ENCODE results near the gene CDH4.

Gene CDH4

GRCh38 chr20:61930776-61931475 lies 678.9 kb downstream of the CDH4 start:
- in situ Hi-C loops (cut with HindIII; ENCODE audit: low pct_unique_long_range_greater_than_20kb, low sequenced_read_pairs) = no loop called here
- no peak for TF ChIP-seq JUND (IDR thresholded peaks at IDR 0.05; ENCODE audit: low read depth)
- DNase-seq (ENCODE audit: low read depth in 1 of 2, low spot score in 1 of 2) = no peak

GRCh38 chr20:61931476-61932198 lies 679.6 kb downstream of the CDH4 start:
- no peak for TF ChIP-seq JUND (IDR thresholded peaks at IDR 0.05; ENCODE audit: low read depth)
- no peak for DNase-seq (ENCODE audit: low read depth in 1 of 2, low spot score in 1 of 2)
- in situ Hi-C loops (cut with HindIII; ENCODE audit: low pct_unique_long_range_greater_than_20kb, low sequenced_read_pairs) = no loop called here

- TF ChIP-seq JUND (IDR thresholded peaks at IDR 0.05; ENCODE audit: low read depth) = no peak
- DNase-seq (ENCODE audit: low read depth in 1 of 2, low spot score in 1 of 2) = no peak
- in situ Hi-C loops (cut with HindIII; ENCODE audit: low pct_unique_long_range_greater_than_20kb, low sequenced_read_pairs) = no loop called here
These were observed 680.1 kb downstream of the CDH4 start for GRCh38 chr20:61932199-61932592.

- in situ Hi-C loops (cut with HindIII; ENCODE audit: low pct_unique_long_range_greater_than_20kb, low sequenced_read_pairs) = no loop called here
- TF ChIP-seq JUND (IDR thresholded peaks at IDR 0.05; ENCODE audit: low read depth) = no peak
- DNase-seq (ENCODE audit: low read depth in 1 of 2, low spot score in 1 of 2) = no peak
These were observed 680.8 kb downstream of the CDH4 start for GRCh38 chr20:61932711-61933480.

- in situ Hi-C loops (cut with HindIII; ENCODE audit: low pct_unique_long_range_greater_than_20kb, low sequenced_read_pairs) = no loop called here
- DNase-seq (ENCODE audit: low read depth in 1 of 2, low spot score in 1 of 2) = no peak
- no peak for TF ChIP-seq JUND (IDR thresholded peaks at IDR 0.05; ENCODE audit: low read depth)
These were observed 681.5 kb downstream of the CDH4 start for GRCh38 chr20:61933481-61933950.

- TF ChIP-seq JUND (IDR thresholded peaks at IDR 0.05; ENCODE audit: low read depth) = no peak
- DNase-seq (ENCODE audit: low read depth in 1 of 2, low spot score in 1 of 2) = no peak
- in situ Hi-C loops (cut with HindIII; ENCODE audit: low pct_unique_long_range_greater_than_20kb, low sequenced_read_pairs) = no loop called here
These were observed 682.1 kb downstream of the CDH4 start for GRCh38 chr20:61933951-61934715.

- DNase-seq (ENCODE audit: low read depth in 1 of 2, low spot score in 1 of 2) = no peak
- no peak for TF ChIP-seq JUND (IDR thresholded peaks at IDR 0.05; ENCODE audit: low read depth)
- in situ Hi-C loops (cut with HindIII; ENCODE audit: low pct_unique_long_range_greater_than_20kb, low sequenced_read_pairs) = no loop called here
These were observed 682.9 kb downstream of the CDH4 start for GRCh38 chr20:61934716-61935530.

GRCh38 chr20:61935926-61936700 lies 684.1 kb downstream of the CDH4 start:
- no peak for DNase-seq (ENCODE audit: low read depth in 1 of 2, low spot score in 1 of 2)
- no peak for TF ChIP-seq JUND (IDR thresholded peaks at IDR 0.05; ENCODE audit: low read depth)
- in situ Hi-C loops (cut with HindIII; ENCODE audit: low pct_unique_long_range_greater_than_20kb, low sequenced_read_pairs) = no loop called here

GRCh38 chr20:61936701-61937131 lies 684.7 kb downstream of the CDH4 start:
- in situ Hi-C loops (cut with HindIII; ENCODE audit: low pct_unique_long_range_greater_than_20kb, low sequenced_read_pairs) = no loop called here
- TF ChIP-seq JUND (IDR thresholded peaks at IDR 0.05; ENCODE audit: low read depth) = no peak
- no peak for DNase-seq (ENCODE audit: low read depth in 1 of 2, low spot score in 1 of 2)

GRCh38 chr20:61937146-61937962 lies 685.3 kb downstream of the CDH4 start:
- DNase-seq (ENCODE audit: low read depth in 1 of 2, low spot score in 1 of 2) = no peak
- in situ Hi-C loops (cut with HindIII; ENCODE audit: low pct_unique_long_range_greater_than_20kb, low sequenced_read_pairs) = no loop called here
- no peak for TF ChIP-seq JUND (IDR thresholded peaks at IDR 0.05; ENCODE audit: low read depth)

All from T47D (cell line).